NK-92 treated with Interleukin-12 subunit alpha and Interleukin-12 subunit beta, amount 100 ng/mL, for 24 hours (cell line): ENCODE data around the gene NCF4.

Experiments used
- DNase-seq: peaks from one replicate; lab custom pipeline; 2025; lab: John Stamatoyannopoulos, UW

NCF4 gene

DNA sequence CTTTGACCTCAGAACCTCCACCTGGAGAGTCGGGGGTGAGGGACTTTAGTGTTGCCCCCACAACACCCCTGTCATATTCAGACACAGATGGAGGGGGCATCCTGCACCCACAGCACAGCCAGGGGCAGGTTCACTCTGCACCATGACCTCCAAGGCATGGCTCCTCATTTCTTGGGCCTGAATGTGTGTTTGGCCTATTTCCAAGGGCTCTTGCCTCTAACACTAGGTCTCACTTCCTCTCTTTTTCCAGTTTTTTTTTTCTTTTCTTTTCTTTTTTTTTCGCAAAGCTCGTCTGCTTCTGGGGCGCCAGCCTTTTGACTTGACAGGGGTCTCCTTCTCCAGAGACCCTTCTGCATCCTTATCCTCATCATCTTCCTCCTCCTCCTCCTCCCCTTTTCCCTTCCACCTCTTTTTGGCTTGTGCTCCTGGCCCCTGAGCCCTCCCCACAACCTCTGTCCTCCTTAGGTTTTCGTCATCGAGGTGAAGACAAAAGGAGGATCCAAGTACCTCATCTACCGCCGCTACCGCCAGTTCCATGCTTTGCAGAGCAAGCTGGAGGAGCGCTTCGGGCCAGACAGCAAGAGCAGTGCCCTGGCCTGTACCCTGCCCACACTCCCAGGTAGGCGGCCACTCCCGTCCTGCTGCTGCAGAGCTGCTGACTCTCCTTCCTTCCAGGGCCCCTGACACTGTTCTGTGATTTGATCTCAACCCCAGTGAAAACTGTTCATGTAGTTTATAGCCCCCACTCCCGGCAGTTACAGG lies 3.8 kb downstream of the NCF4 start:
- DNase-seq, result no peak

DNA sequence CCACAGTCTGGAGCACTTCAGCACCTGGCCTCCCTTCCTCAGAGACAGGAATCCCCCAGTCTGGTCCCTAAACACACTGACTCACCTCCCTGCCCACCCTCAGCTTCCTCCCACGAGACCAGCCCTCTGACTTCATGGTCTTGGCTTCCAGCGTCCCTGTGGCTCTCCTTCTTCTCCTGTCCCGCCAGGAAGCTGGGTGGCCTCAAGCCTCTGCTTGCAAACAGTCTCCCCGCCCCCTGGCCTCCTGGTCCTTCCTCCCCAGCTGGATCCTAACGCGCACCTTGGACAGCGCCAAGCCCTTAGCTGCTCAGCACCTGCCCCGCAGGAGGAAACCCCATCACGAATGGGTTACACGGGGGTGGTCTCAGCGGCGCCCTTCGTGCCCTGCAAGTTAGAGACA lies 4.5 kb downstream of the NCF4 start:
- DNase-seq, result peak; percentile 26

DNA sequence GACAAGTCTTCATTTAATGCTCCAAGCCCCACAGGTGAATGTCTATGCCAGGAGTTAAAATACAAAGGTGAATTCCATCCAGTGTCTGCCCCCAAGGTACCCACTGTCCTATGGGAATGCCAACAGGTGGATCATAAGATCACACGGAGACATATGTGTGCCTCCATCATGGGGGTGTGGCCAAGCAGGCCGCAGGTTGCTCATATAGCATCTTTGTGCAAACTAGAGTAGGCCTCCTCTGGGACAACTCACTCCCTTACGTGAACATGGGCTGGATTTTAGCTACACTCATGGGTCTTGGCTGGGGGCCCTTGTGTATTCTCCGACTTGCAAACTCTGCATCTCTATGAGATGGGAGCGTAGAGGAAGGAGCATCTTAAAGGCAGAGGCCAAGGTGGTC lies 6.9 kb downstream of the NCF4 start:
- no peak for DNase-seq

DNA sequence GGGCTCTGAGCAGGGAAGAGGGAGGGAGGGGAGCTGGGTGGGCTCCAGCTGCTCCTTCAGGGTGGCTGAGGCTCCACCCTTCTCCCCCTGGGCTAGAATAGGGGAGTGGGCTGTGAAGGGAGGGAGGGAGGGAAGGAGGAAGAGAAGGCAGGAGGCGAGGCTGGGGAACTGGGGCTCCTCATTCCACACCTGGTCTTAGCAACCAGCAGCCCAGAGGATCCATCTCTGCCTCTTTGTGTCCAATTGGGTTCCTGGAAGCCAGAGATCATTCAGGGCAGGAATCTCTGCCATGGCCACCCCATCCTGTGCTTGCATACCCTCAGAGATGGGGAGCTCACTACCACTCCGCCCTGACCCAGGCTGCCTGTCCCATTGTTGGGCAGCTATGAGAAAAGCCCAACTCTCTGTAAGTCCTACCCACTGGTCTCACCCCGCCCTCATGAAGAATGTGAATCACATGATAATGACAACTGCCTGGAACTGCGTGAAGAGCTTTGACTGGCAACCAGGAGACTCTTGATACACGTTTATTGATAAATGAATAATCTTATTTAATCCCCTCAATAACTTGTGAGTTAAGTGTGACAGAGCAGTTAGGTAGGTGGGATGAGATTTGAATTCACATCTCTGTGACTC lies 7.9 kb downstream of the NCF4 start:
- no peak for DNase-seq

DNA sequence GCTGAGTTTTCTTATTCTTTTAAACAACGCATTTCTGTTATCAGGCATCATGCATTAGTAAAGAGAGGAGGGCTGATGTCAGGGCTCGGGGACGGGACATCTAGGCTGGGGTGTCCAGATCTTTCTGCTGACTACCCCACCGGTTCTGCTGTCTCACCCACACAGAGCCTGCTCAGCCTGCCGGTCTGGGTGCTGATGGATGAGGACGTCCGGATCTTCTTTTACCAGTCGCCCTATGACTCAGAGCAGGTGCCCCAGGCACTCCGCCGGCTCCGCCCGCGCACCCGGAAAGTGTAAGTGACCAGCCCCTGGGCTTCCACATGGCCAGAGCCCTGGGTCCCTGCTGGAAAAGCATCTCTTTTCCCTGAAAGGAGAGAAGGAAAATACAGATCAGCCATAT lies 9.4 kb downstream of the NCF4 start:
- no peak for DNase-seq

DNA sequence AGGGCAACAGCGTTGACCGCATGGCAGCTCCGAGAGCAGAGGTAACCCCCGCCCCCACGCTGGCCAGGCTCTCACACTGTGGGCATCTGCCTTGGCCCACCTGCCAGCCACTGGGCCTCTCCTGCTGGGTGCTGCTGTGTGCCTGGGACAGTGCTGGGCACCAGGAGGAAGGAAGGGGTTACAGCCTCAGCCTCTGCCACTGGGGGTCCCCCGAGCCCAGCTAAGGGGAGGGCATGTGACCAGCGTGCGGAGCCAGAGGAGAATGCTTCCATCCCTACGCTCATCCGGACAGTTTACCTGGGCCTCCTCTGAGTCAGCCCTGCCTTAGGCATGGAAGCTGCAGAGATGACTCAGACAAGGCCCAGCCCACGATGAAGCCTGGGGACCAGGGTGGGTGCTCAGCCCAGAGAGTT lies 10.9 kb downstream of the NCF4 start:
- no peak for DNase-seq

DNA sequence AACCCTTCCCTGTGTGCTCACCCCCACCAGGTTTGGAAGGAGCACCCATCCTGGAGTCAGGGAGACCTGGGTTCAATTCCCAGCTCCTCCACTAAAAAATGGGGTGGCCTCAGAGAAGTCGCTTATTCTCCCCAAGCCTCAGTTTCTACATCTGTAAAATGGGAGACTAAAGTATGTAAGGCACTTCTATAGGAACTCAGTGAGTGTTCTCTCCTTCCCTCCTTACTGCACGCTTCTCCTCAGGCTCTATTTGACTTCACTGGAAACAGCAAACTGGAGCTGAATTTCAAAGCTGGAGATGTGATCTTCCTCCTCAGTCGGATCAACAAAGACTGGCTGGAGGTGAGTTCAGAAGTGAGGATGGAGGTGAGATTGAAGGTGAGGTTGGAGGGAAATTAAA lies 11.3 kb downstream of the NCF4 start:
- no peak for DNase-seq

DNA sequence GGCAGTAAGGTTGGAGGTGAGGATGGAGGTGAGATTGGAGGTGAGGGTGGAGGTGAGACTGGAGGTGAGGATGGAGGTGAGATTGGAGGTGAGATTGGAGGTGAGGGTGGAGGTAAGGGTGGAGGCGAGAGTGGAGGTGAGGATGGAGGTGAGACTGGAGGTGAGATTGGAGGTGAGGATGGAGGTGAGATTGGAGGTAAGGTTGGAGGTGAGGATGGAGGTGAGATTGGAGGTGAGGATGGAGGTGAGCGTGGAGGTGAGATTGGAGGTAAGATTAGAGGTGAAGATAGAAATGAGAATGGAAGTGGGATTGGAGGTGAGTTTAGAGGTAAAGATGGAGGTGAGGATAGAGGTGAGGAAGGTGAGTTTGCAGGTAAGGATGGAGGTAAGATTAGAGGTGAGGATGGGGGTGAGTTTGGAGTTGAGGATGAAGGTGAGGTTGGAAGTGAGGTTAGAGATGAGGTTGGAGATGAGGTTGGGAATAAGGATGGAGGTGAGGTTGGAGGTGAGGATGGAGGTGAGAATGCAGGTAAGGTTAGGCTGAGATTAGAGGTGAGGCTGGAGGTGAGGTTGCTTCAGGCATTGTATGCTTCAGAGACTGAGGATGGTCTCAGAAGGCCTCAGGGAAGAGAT lies 12.2 kb downstream of the NCF4 start:
- DNase-seq, result no peak

DNA sequence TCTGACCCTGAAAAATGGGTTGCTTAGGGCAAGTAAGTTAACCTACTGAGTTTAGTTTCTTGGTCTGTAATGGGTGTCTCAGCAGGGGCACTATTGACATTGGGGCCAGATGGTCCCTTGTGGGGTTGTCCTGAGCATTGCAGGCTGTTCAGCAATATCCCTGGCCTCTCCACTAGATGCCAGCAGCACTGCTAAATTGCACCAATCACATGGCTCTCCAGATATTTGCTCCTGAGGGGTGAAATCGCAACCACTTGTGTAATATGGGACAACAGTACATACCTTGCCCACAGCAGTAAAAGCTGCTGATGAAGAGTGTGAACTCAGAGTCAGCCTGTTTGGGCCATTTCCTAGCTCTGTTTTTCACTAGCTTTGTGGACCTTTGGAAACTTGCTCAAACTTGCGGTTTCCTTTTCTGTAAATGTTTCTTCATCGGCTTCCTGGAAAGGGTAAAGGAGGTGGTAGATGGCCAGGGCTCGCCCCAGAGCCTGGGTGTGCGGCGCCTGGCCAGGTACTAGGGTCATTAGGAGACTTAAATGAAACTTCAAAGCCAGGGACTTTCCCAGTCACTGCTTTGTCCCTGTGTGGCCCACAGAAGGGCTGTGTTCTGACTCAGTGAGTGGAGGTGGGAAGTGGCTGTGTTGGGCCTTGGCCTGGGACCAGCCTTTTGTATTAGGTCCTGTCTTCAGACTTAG lies 13.0 kb downstream of the NCF4 start:
- DNase-seq, result peak; percentile 87

DNA sequence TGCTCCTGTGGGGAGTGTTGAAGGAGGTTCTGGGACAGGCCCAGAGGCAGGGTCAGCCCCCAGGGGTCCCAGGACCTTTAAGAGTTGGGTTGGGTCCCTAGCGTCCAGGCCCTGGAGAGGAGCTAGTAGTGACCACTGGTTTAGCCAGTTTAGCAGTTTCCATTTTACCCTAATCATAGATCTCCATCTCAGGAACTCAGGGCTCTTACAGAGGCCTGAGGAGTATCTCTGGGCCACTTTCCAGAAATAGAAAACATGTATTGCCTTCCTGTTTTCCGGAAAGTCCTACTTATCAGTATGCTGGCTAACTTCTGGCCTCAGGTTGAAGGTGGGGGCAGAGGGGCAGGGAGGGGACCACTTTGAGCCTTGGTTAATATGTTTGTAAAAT lies 13.5 kb downstream of the NCF4 start:
- no peak for DNase-seq

DNA sequence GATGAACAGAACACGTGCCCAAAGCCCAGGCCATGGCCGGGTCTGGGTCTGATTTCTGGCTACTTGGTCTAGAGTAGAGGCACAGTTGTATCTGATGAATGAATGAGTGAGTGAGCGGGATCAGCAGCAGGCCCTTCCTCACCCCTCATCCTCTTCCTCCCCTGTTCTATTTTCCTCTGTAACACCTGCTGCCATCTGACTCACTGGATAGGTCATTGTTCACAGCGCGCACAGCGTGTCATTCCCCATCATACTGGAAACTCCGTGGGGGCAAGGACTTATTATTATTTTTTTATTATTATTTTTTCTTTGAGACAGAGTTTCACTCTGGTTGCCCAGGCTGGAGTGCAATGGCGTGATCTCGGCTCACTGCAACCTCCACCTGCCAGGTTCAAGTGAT lies 13.9 kb downstream of the NCF4 start:
- no peak for DNase-seq

DNA sequence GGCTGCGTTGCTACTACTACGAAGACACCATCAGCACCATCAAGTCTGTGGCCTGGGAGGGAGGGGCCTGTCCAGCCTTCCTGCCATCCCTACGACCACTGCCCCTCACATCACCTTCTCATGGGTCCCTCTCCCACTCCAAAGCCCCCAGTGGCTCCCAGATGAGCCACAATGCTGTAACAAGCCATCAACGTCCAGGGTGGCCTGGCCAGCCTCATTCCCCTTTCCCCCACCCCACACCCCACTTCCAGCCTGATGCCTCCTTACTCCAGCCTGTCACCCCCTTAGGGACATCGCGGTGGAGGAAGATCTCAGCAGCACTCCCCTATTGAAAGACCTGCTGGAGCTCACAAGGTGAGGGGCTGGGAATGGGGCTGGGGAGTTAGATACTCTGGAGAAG lies 14.9 kb downstream of the NCF4 start:
- DNase-seq, result no peak

DNA sequence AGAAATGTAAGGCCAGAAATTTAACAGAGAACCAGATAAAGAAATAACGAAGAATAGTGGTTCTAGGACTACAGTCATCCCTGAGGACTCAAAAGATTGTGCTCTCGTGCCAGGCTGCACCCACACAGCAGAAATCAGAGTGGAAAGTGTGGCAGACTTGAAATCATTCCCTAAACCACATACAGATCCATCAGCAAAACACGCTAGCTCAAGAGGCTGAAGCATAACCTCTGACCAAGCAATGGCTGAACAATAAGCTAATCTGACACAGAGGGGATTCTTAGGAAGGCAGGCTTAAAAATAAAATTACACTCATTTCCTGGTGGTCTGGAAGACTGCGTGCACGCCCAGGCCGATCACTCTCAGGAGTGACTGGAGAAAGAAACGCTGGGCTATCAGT lies 19.0 kb downstream of the NCF4 start:
- DNase-seq, result no peak

DNA sequence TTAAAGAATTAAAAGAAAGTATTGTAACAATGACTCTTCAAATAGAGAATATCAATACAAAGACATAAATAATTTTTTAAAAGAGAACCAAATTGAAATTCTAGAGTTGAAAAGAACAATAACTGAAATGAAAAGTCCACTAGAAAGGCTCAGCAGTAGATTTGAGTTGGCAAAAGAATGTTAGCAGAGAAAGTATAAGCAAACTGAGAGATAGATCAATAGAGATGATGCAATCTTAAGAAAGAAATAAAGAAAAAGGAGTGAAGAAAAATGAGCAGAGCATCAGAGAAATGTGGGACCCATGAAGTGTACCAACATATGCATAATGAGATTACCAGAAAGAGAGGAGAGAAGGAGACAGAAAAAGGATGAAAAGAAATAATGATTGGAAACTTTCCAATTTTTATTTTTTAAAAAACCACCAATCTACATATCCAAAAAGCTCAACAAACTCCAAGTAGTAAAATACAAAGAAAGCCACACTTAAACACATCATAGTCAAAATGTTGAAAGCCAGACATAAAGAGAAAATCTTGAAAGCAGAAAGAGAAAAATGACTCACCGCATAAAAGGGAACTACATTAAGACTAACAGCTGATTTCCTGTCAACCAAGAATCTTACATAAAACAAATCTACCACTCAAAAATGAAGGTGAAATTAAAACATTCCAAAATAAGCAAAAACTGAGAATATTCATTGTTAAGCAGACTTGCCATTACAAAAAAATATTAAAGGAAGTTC lies 20.9 kb downstream of the NCF4 start:
- no peak for DNase-seq

DNA sequence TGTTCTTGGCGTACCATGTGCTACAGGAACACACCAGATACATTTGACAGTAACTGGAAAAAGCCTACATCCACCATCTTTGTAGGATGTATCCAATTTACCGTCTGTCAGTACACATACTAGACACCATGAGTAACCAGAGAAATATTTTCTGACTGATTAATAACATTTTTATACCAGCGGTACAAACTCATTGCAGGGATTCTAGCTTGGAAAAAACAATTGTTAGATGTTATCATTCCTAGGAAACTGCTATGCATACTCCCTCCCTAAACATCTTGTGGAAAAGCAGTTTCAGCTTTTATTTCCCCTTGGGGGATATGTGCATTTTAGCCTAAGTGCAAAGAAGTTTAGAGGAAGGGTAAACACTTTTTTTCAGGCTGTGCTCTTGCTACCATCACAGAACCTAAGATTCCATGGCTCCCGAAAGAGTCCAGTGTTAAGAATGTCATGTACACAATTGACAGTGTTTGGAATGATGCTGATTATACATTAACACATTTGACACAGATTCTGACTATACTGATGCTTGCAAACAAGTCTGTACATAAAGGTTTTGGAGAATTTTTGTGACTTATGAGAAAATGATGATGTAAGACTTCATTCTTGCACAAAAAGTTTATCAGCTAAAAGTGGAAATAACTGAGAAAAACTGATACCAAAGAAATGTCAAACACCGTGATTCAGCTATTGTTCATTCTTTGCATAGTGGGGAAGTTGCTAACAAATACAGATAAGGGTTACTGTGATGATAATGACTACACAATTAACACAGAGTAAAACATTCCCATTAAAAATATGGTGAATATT lies 23.7 kb downstream of the NCF4 start:
- DNase-seq, result no peak

DNA sequence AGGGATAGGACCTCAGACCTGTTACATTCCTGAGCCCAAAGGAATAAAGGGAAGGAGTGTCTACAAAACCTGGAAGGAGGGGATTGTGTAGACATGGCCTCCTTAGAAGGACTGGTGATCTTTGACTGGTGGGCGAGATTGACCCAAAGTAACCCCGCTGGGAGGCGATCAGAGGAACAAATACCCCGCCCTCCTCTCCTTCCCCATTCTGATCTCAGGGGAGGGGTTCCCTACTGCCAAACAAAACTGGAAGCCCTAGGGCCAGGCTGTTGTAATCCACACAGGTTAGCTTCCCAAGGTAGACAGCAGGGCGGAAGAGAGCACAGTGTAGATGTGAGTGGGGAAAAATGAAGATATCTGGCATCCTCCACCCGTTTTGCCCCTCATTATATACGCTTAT lies 24.7 kb downstream of the NCF4 start:
- DNase-seq, result no peak

DNA sequence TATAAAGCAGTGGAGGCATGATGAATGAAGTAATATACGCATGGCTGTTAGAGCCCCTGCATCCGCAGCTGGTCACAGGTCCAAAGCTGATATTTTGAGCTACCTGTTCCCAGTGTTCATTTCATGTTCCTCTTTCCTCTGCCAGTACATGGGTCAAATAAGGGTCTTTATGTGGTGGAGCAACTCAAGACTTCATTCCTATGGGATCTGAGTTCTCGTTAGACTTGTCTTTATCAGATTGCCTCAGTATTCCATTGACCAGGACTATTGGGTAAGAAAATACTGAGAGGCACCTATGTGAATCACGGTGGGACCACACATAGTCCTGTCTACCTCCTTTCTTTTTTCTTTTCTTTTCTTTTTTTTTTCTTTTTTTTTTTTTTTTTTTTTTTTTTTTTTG lies 25.2 kb downstream of the NCF4 start:
- DNase-seq, result no peak

DNA sequence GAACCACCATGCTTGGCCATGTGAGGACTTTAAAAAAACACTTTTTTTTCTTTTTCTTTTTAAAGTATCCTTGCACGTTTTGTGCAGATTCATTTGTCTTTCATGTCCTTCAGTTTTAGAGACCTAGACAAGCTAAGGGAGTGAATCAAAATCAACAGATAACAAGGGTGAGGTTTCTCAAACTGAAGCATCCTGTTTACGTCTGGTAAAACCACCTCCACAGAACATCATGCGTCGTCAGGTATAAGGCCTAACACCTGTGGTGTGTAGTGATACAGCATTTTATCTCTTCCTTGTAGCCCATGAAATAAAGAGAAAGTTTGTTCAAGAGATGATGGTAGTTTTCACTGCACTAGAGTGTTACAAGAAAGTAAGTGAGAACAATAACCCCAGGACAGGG lies 26.4 kb downstream of the NCF4 start:
- DNase-seq, result no peak

DNA sequence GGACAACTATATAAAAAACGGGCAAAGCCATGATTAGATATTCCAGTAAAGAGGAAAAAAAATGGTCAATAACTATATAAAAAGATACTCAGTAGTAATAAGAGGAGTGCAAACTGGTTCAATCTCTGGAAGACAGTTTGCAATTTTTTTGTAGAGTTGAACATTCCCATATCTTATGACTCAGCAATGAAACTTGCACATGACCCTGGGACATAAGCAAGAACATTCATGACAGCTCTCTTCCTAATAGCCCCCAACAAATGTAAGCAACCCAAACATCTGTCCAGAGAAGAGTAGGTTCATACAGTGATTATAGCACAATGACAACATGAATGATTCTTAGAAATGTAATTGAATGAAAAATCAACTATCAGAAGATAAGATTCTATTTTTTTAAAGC lies 30.8 kb downstream of the NCF4 start:
- no peak for DNase-seq

DNA sequence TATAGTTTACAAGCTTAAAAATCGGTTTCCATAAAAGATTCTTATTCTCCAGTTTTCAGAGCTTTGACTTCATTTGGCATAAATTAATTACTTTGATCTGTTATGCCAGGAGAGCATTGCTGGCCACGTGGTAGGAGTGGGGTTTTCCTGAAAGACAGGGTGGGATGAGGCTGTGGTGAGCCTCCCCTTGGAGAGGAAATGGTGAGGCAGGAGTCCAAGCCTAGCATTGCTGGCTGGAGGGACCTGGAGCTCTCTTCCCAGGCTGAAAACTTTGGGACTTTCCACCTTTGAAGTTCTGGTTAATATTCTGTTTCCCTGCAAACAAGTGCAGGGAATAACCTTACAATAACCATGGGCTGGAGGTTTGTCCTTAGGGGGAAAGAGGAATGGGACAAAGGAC lies 31.5 kb downstream of the NCF4 start:
- DNase-seq, result no peak

DNA sequence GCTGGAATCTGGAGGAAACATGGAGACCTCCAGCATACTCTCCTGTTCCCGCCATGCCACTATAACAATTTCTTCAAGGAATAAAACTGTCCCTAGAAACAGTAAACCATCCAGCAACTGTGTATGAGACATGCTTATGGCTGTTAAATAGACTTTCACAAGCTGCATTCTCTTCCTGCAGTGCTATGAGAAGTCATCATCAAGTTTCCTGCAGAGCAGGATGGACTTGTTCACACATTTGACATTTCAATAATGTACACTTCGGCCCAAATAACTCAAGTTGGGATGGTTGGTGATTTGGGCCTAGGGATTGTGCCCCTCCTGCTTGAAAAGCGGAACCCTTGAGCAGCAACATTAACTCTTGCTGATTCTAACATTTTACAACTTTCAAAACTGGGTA lies 32.5 kb downstream of the NCF4 start:
- no peak for DNase-seq
